HL-60 (cell line): ENCODE data around the gene HTR4.

ENCODE experiments used
- DNase-seq, 2 experiments: peaks; one replicate each; pipeline ENCODE4 v3.0.0-alpha.2; 2010 to 2020; ENCODE audit warnings: low read depth in 1 of 2, low spot score in 1 of 2
- H3K27ac ChIP-seq: fragments of 250-450 bp; sonication (Bioruptor Pico); replicated peaks from 2 replicates; pipeline ENCODE4 v1.5.1; 2020; ENCODE audit warnings: mild to moderate bottlenecking, moderate library complexity
- H3K27me3 ChIP-seq: fragments of 250-450 bp; sonication (Bioruptor Pico); 2 replicates; pipeline ENCODE4 v1.5.1; 2021; ENCODE audit warnings: mild to moderate bottlenecking, moderate library complexity; ENCODE audit not compliant: insufficient read depth, poor library complexity, severe bottlenecking
- H3K4me3 ChIP-seq: replicated peaks from 2 replicates; pipeline ENCODE4 v1.5.1; 2011; ENCODE audit warnings: mild to moderate bottlenecking, control low read depth, low read length; ENCODE audit not compliant: insufficient read depth
- CTCF ChIP-seq: IDR thresholded peaks from one replicate; pipeline ENCODE4 v1.5.1; 2011; ENCODE audit warnings: low read length, control low read depth, inconsistent platforms; ENCODE audit not compliant: insufficient read depth
- GABPA ChIP-seq: IDR thresholded peaks from 2 replicates; pipeline ENCODE4 v1.6.1; 2012; ENCODE audit warnings: low read depth
- POLR2AphosphoS5 ChIP-seq: IDR thresholded peaks from 2 replicates; pipeline ENCODE4 v1.6.1; 2012; ENCODE audit warnings: low read depth
- REST ChIP-seq: IDR thresholded peaks from 2 replicates; pipeline ENCODE4 v1.6.1; 2012; ENCODE audit warnings: low read depth; ENCODE audit not compliant: insufficient replicate concordance
- SPI1 ChIP-seq: IDR thresholded peaks from 2 replicates; pipeline ENCODE4 v1.6.1; 2012; ENCODE audit warnings: low read depth, mild to moderate bottlenecking, borderline replicate concordance

The HTR4 gene

GRCh38 chr5:148686660-148687059, 32.3 kb upstream of the HTR4 start:
- no peak overlapping the region for H3K4me3 ChIP-seq
- peaks cover 2% of the 10 kb centered on the region for H3K27me3 ChIP-seq
- TF ChIP-seq SPI1 (no peak), GABPA (no peak), REST (no peak), CTCF (no peak), POLR2AphosphoS5 (no peak)
- no peak overlapping the region for H3K27ac ChIP-seq
- no peak for DNase-seq

GRCh38 chr5:148685520-148686134, 31.3 kb upstream of the HTR4 start:
- H3K27me3 ChIP-seq, result peaks cover 2% of the 10 kb centered on the region
- no peak for DNase-seq
- H3K4me3 ChIP-seq, result no peak overlapping the region
- no peak overlapping the region for H3K27ac ChIP-seq
- TF ChIP-seq GABPA (no peak), CTCF (no peak), SPI1 (no peak), POLR2AphosphoS5 (no peak), REST (no peak)

GRCh38 chr5:148684528-148684927, 30.2 kb upstream of the HTR4 start:
- Histone ChIP-seq H3K27ac (no peak overlapping the region), H3K27me3 (peaks cover 3% of the 10 kb centered on the region), H3K4me3 (no peak overlapping the region)
- no peak for DNase-seq
- TF ChIP-seq SPI1, result no peak
- no peak for TF ChIP-seq POLR2AphosphoS5
- TF ChIP-seq REST, result no peak
- TF ChIP-seq GABPA, result no peak
- no peak for TF ChIP-seq CTCF
